ENCODE results near the gene WASL. TPM values are rescaled to one million over a fixed set of nuclear protein-coding genes. Genes with fewer than 3 reads are reported as not detected.
A peak's percentile ranks its signal among the peaks of the same experiment; 100 is the strongest.
"Not testable (repeated sequence)": the region's sequence is repeated elsewhere in the genome, so short reads cannot be mapped to it uniquely, and the experiment has no call there.

The WASL gene
- total RNA-seq = 38.0 and 38.2 TPM in 2 replicates
- long read RNA-seq, partial matches to known transcripts = 3 of 8 reads
- long read RNA-seq, other reads (novel, unspliced or antisense) = 5 of 8 reads

- Mint-ChIP-seq H3K4me3 (ENCODE audit: low read depth) (peak within 1 kb of the TSS; percentile 99), H3K27me3 (no peaks in the 10 kb centered on the region), H3K4me1 (ENCODE audit: low read depth) (peaks cover 47% of the 10 kb centered on the region), H3K36me3 (ENCODE audit: insufficient read depth) (no peaks in the 10 kb centered on the region), H3K9me3 (ENCODE audit: low read depth) (no peaks in the 10 kb centered on the region), H3K27ac (peak within 1 kb of the TSS; percentile 100)
- no peak for TF ChIP-seq CTCF (IDR thresholded peaks at IDR 0.05; ENCODE audit: unreplicated experiment)
- peak; percentile 92 for DNase-seq (ENCODE audit: low spot score, unreplicated experiment)
Observed at GRCh38 chr7:123748734-123749536, at the start of gene WASL. Gene WASL, minus strand, starts transcription at chr7:123749003. Its CDS starts 269 bp downstream, at chr7:123748734.

- H3K4me1 Mint-ChIP-seq (ENCODE audit: low read depth) = peaks cover 22% of the 10 kb centered on the region
- H3K4me3 Mint-ChIP-seq (ENCODE audit: low read depth) = no peak overlapping the region
- no peaks in the 10 kb centered on the region for H3K27me3 Mint-ChIP-seq
- H3K27ac Mint-ChIP-seq = peak overlapping the region; percentile 93
- H3K36me3 Mint-ChIP-seq (ENCODE audit: insufficient read depth) = no peaks in the 10 kb centered on the region
- peak; percentile 61 for TF ChIP-seq CTCF (IDR thresholded peaks at IDR 0.05; ENCODE audit: unreplicated experiment)
- no peak for DNase-seq (ENCODE audit: low spot score, unreplicated experiment)
- peaks cover 3% of the 10 kb centered on the region for H3K9me3 Mint-ChIP-seq (ENCODE audit: low read depth)
Observed at GRCh38 chr7:123797673-123798531, 49.1 kb upstream of the WASL start.

- Mint-ChIP-seq H3K4me3 (ENCODE audit: low read depth) (no peak overlapping the region), H3K27ac (no peak overlapping the region), H3K36me3 (ENCODE audit: insufficient read depth) (no peaks in the 10 kb centered on the region), H3K4me1 (ENCODE audit: low read depth) (peaks cover 25% of the 10 kb centered on the region), H3K27me3 (no peaks in the 10 kb centered on the region), H3K9me3 (ENCODE audit: low read depth) (peaks cover 3% of the 10 kb centered on the region)
- TF ChIP-seq CTCF (IDR thresholded peaks at IDR 0.05; ENCODE audit: unreplicated experiment) = no peak
- DNase-seq (ENCODE audit: low spot score, unreplicated experiment) = no peak
Observed at GRCh38 chr7:123796568-123796967, 47.8 kb upstream of the WASL start.

- H3K27me3 Mint-ChIP-seq = no peaks in the 10 kb centered on the region
- no peak overlapping the region for H3K27ac Mint-ChIP-seq
- H3K9me3 Mint-ChIP-seq (ENCODE audit: low read depth) = peaks cover 3% of the 10 kb centered on the region
- DNase-seq (ENCODE audit: low spot score, unreplicated experiment) = no peak
- H3K4me1 Mint-ChIP-seq (ENCODE audit: low read depth) = peaks cover 25% of the 10 kb centered on the region
- TF ChIP-seq CTCF (IDR thresholded peaks at IDR 0.05; ENCODE audit: unreplicated experiment) = no peak
- H3K36me3 Mint-ChIP-seq (ENCODE audit: insufficient read depth) = no peaks in the 10 kb centered on the region
- no peak overlapping the region for H3K4me3 Mint-ChIP-seq (ENCODE audit: low read depth)
Observed at GRCh38 chr7:123795917-123796316, 47.1 kb upstream of the WASL start.

- not testable (repeated sequence) for H3K9me3 Mint-ChIP-seq (ENCODE audit: low read depth); H3K36me3 Mint-ChIP-seq (ENCODE audit: insufficient read depth); H3K27ac Mint-ChIP-seq; H3K27me3 Mint-ChIP-seq; H3K4me3 Mint-ChIP-seq (ENCODE audit: low read depth); DNase-seq (ENCODE audit: low spot score, unreplicated experiment)
- H3K4me1 Mint-ChIP-seq (ENCODE audit: low read depth) = peaks cover 25% of the 10 kb centered on the region
Observed at GRCh38 chr7:123795116-123795515, 46.3 kb upstream of the WASL start.

Measured in progenitor cell of endocrine pancreas (in vitro differentiated cells).